Measurements from ENCODE around the gene FBXL13. TPM values are rescaled to one million over a fixed set of nuclear protein-coding genes. Genes with fewer than 3 reads are reported as not detected.

Gene FBXL13
- total and polyA plus RNA-seq, 10 of the 15 experiments (the other 5 are each of a cell fraction or from before 2014, with no cell fraction given), result 0.08 to 0.95 (median 0.28) TPM; not detected in 2

DNA sequence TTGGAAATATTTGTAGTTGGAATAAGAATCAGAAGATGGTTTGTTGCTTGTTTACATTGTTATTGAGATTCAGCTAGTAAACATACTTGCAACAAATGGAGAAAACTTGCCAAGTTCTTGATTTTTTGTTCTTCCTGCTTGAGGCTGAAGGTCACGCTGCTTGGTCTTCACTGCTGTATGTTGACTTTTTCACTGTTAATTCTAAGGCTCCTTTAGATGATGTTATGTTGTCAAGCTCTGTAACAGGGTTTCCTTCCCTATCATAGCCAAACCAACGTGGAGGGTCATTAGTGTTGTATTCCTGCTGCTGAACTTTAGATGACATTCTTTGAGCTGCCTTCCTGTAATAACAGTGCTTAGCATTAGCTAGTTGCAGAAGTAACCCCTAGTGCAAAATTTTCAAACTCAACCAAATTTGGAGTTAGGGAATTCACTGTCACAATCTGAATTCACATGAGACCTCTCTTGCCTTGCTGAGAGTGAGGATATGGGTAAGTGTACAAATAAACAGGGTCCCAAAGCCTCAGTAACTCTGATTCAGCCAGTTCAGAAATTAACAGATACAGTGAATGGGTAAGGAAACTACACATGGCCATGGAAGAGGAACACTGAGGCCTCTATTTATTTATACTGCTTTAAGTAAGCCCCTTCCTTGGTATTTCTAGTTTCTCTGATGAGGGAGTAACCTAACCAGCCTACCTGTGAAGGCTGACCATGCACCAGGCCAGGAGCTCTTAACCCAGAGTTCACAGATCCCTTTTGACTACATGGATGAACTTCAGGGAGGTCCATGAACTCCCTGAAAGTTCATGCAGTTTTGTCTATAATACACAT is 261.2 kb downstream of the FBXL13 start (continued):
- TF ChIP-seq, protein P1, sequence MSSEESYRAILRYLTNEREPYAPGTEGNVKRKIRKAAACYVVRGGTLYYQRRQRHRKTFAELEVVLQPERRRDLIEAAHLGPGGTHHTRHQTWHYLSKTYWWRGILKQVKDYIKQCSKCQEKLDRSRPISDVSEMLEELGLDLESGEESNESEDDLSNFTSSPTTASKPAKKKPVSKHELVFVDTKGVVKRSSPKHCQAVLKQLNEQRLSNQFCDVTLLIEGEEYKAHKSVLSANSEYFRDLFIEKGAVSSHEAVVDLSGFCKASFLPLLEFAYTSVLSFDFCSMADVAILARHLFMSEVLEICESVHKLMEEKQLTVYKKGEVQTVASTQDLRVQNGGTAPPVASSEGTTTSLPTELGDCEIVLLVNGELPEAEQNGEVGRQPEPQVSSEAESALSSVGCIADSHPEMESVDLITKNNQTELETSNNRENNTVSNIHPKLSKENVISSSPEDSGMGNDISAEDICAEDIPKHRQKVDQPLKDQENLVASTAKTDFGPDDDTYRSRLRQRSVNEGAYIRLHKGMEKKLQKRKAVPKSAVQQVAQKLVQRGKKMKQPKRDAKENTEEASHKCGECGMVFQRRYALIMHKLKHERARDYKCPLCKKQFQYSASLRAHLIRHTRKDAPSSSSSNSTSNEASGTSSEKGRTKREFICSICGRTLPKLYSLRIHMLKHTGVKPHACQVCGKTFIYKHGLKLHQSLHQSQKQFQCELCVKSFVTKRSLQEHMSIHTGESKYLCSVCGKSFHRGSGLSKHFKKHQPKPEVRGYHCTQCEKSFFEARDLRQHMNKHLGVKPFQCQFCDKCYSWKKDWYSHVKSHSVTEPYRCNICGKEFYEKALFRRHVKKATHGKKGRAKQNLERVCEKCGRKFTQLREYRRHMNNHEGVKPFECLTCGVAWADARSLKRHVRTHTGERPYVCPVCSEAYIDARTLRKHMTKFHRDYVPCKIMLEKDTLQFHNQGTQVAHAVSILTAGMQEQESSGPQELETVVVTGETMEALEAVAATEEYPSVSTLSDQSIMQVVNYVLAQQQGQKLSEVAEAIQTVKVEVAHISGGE (CRISPR knock-in tag; IDR thresholded peaks at IDR 0.05), result no peak

DNA sequence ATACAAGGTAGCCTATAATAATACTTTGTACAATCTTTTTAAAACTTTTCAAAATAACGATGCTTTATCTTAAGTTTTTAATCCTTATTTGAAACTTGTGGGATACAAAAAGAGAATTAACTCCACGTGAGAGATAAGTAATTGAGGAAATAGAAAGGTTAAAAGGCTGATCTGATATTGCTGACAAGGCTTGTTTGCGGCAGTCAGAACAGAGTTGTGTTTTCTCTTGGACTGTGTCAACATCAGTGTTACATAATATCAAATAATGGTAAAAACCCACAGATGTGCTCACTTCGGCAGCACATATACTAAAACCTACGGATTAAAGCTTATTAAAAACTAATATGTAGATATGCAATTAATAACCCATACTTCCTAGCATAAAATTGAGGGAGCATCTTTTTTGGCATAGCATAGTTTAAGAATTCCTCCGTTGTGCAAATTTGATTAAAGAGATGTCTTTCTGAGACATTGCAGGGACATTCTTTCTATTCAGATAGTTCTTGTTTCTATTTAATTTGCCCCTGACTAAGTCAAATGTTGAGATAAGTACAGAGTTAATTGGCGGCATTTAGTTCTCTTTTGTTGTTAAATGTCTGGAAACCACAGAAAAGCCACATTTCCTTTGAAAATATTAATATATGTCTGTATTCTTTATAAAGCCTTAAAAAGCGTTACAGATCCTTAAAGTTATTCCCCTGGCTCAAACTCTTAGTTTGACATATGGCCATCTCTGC is 262.5 kb downstream of the FBXL13 start:
- H3K4me3 ChIP-seq, result no peak overlapping the region
- H3K9me3 ChIP-seq (replicated peaks; ENCODE audit: control insufficient read depth, insufficient read depth, low read length), result no peaks in the 10 kb centered on the region
- intact Hi-C loops (cut with micrococcal nuclease; ENCODE audit: unreplicated experiment) (no loop called here), in situ Hi-C loops (cut with MboI) (no loop called here)
- WGBS (ENCODE audit: insufficient coverage, insufficient replicate concordance, low lambda C conversion rate, missing lambda C conversion rate), result 78% methylated on average over 8 of the region's 8 CpGs
- no peaks in the 10 kb centered on the region for H3K4me1 ChIP-seq (ENCODE audit: control insufficient read depth, insufficient read depth, low read length)
- ChIA-PET RAD21 (ENCODE audit: unreplicated experiment) (no interaction called here), SMC1A (ENCODE audit: uncharacterized antibody, unreplicated experiment) (interaction anchor here (0.8 to 1.4 kb wide), 2 partner anchors 9 to 236 kb away, joined by 3 to 5 read pairs; no protein-coding TSS in a partner anchor), CTCF (interaction anchor here (1.2 kb wide), 1 partner anchor 8 kb away, joined by 3 read pairs; no protein-coding TSS in a partner anchor), POLR2A (no interaction called here)
- peak; percentile 23 for FAIRE-seq
- H3K9ac ChIP-seq (ENCODE audit: control insufficient read depth, insufficient read depth, low read length), result no peak overlapping the region
- no peak overlapping the region for H2AFZ ChIP-seq (ENCODE audit: control insufficient read depth, low read depth, low read length)
- H3K36me3 ChIP-seq (ENCODE audit: control insufficient read depth in 2 of 2, insufficient read depth in 2 of 2, low read length in 1 of 2), result no peaks in the 10 kb centered on the region
- H3K27me3 ChIP-seq (replicated peaks in 1 of 2; ENCODE audit: control insufficient read depth in 2 of 2, insufficient read depth in 2 of 2, low read length in 1 of 2), result no peaks in the 10 kb centered on the region
- BruUV-seq (replicated peaks), result no TSS peak
- no peak overlapping the region for H3K27ac ChIP-seq (ENCODE audit: control insufficient read depth, insufficient read depth)
- no peaks in the 10 kb centered on the region for H3K79me2 ChIP-seq (ENCODE audit: control insufficient read depth, insufficient read depth, low read length)
- H4K20me1 ChIP-seq (ENCODE audit: control insufficient read depth, insufficient read depth), result no peaks in the 10 kb centered on the region
- ATAC-seq, result no peak
- H3K4me2 ChIP-seq (ENCODE audit: control insufficient read depth, insufficient read depth), result no peak overlapping the region
- no peak for DNase-seq (ENCODE audit: low read depth, low spot score)
- TF ChIP-seq YBX1 (IDR thresholded peaks at IDR 0.05) (no peak), CHD1 (IDR thresholded peaks at IDR 0.05; ENCODE audit: low read depth, low read length) (no peak), HDGF (IDR thresholded peaks at IDR 0.05) (no peak), SMC3 (IDR thresholded peaks at IDR 0.05; ENCODE audit: borderline replicate concordance, low read length) (no peak), HDAC6 (IDR thresholded peaks at IDR 0.05; ENCODE audit: unreplicated experiment) (no peak)
- TF ChIP-seq, protein P2, sequence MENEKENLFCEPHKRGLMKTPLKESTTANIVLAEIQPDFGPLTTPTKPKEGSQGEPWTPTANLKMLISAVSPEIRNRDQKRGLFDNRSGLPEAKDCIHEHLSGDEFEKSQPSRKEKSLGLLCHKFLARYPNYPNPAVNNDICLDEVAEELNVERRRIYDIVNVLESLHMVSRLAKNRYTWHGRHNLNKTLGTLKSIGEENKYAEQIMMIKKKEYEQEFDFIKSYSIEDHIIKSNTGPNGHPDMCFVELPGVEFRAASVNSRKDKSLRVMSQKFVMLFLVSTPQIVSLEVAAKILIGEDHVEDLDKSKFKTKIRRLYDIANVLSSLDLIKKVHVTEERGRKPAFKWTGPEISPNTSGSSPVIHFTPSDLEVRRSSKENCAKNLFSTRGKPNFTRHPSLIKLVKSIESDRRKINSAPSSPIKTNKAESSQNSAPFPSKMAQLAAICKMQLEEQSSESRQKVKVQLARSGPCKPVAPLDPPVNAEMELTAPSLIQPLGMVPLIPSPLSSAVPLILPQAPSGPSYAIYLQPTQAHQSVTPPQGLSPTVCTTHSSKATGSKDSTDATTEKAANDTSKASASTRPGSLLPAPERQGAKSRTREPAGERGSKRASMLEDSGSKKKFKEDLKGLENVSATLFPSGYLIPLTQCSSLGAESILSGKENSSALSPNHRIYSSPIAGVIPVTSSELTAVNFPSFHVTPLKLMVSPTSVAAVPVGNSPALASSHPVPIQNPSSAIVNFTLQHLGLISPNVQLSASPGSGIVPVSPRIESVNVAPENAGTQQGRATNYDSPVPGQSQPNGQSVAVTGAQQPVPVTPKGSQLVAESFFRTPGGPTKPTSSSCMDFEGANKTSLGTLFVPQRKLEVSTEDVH (IDR thresholded peaks at IDR 0.05; ENCODE audit: low read depth, partially characterized antibody), result no peak
- TF ChIP-seq, protein P3, sequence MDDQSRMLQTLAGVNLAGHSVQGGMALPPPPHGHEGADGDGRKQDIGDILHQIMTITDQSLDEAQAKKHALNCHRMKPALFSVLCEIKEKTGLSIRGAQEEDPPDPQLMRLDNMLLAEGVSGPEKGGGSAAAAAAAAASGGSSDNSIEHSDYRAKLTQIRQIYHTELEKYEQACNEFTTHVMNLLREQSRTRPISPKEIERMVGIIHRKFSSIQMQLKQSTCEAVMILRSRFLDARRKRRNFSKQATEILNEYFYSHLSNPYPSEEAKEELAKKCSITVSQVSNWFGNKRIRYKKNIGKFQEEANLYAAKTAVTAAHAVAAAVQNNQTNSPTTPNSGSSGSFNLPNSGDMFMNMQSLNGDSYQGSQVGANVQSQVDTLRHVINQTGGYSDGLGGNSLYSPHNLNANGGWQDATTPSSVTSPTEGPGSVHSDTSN (IDR thresholded peaks at IDR 0.05; ENCODE audit: insufficient replicate concordance, low read depth, low read length), result no peak
- TF ChIP-seq, protein P4, sequence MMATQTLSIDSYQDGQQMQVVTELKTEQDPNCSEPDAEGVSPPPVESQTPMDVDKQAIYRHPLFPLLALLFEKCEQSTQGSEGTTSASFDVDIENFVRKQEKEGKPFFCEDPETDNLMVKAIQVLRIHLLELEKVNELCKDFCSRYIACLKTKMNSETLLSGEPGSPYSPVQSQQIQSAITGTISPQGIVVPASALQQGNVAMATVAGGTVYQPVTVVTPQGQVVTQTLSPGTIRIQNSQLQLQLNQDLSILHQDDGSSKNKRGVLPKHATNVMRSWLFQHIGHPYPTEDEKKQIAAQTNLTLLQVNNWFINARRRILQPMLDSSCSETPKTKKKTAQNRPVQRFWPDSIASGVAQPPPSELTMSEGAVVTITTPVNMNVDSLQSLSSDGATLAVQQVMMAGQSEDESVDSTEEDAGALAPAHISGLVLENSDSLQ (IDR thresholded peaks at IDR 0.05), result no peak

Measured in GM12878 (cell line).